Mucosa of stomach (tissue), 1 donor: ENCODE data around the gene NOTO.
A peak's percentile ranks its signal among the peaks of the same experiment; 100 is the strongest.

ENCODE experiments used
- H3K27me3 ChIP-seq: one replicate; pipeline ENCODE4 v1.7.0; 2013; ENCODE audit warnings: mild to moderate bottlenecking, low read length; ENCODE audit not compliant: control insufficient read depth, insufficient read depth
- H3K36me3 ChIP-seq: one replicate; pipeline ENCODE4 v1.7.0; 2013; ENCODE audit warnings: low read length; ENCODE audit not compliant: control insufficient read depth, insufficient read depth
- H3K4me1 ChIP-seq: one replicate; pipeline ENCODE4 v1.7.0; 2013; ENCODE audit warnings: mild to moderate bottlenecking, low read length; ENCODE audit not compliant: control insufficient read depth, insufficient read depth
- H3K4me3 ChIP-seq: one replicate; pipeline ENCODE4 v1.7.0; 2013; ENCODE audit warnings: low read length
- H3K9ac ChIP-seq: one replicate; pipeline ENCODE4 v1.7.0; 2013; ENCODE audit warnings: mild to moderate bottlenecking, low read length, moderate library complexity
- H3K9me3 ChIP-seq: one replicate; pipeline ENCODE4 v1.7.0; 2013; ENCODE audit warnings: mild to moderate bottlenecking, low read length, moderate library complexity; ENCODE audit not compliant: control insufficient read depth
- donor health status: Pancreatic carcinoma.

The NOTO gene

GRCh38 chr2:73225513-73226360 lies 23.4 kb downstream of the NOTO start:
- Histone ChIP-seq H3K4me1 (no peaks in the 10 kb centered on the region), H3K36me3 (peaks cover 15% of the 10 kb centered on the region), H3K27me3 (no peaks in the 10 kb centered on the region), H3K9me3 (no peaks in the 10 kb centered on the region), H3K4me3 (no peak overlapping the region), H3K9ac (no peak overlapping the region)

- Histone ChIP-seq H3K4me3 (no peak overlapping the region), H3K36me3 (peaks cover 11% of the 10 kb centered on the region), H3K9me3 (no peaks in the 10 kb centered on the region), H3K4me1 (no peaks in the 10 kb centered on the region), H3K9ac (no peak overlapping the region), H3K27me3 (no peaks in the 10 kb centered on the region)
Measured at GRCh38 chr2:73227086-73227485, 24.7 kb downstream of the NOTO start.

- peaks cover 5% of the 10 kb centered on the region for H3K4me1 ChIP-seq
- no peak overlapping the region for H3K4me3 ChIP-seq
- no peak overlapping the region for H3K9ac ChIP-seq
- H3K27me3 ChIP-seq: no peaks in the 10 kb centered on the region
- no peaks in the 10 kb centered on the region for H3K9me3 ChIP-seq
- H3K36me3 ChIP-seq: peaks cover 9% of the 10 kb centered on the region
Measured at GRCh38 chr2:73228631-73229030, 26.3 kb downstream of the NOTO start.

GRCh38 chr2:73232403-73233153 lies 30.2 kb downstream of the NOTO start:
- Histone ChIP-seq H3K27me3 (no peaks in the 10 kb centered on the region), H3K9me3 (no peaks in the 10 kb centered on the region), H3K4me3 (peak overlapping the region; percentile 79), H3K4me1 (peaks cover 15% of the 10 kb centered on the region), H3K36me3 (peaks cover 9% of the 10 kb centered on the region), H3K9ac (peak overlapping the region; percentile 71)

GRCh38 chr2:73233154-73233931 lies 31.0 kb downstream of the NOTO start, which contains the start of gene PRADC1:
Gene PRADC1, minus strand, starts transcription at chr2:73233239. Its CDS starts 79 bp downstream, at chr2:73233160.
- Histone ChIP-seq H3K36me3 (peaks cover 4% of the 10 kb centered on the region), H3K4me3 (peak within 1 kb of the TSS; percentile 79), H3K9me3 (no peaks in the 10 kb centered on the region), H3K9ac (peak within 1 kb of the TSS; percentile 88), H3K27me3 (no peaks in the 10 kb centered on the region), H3K4me1 (peaks cover 15% of the 10 kb centered on the region)

GRCh38 chr2:73233932-73234832 lies 31.8 kb downstream of the NOTO start, which contains the start of gene CCT7:
Gene CCT7, plus strand, starts transcription at chr2:73234308. Its CDS starts 71 bp downstream, at chr2:73234379.
- no peaks in the 10 kb centered on the region for H3K27me3 ChIP-seq
- peak within 1 kb of the TSS; percentile 76 for H3K4me3 ChIP-seq
- H3K9me3 ChIP-seq: no peaks in the 10 kb centered on the region
- H3K36me3 ChIP-seq: no peaks in the 10 kb centered on the region
- peaks cover 15% of the 10 kb centered on the region for H3K4me1 ChIP-seq
- H3K9ac ChIP-seq: peak within 1 kb of the TSS; percentile 88

- Histone ChIP-seq H3K9ac (peak overlapping the region; percentile 88), H3K36me3 (no peaks in the 10 kb centered on the region), H3K9me3 (no peaks in the 10 kb centered on the region), H3K4me1 (peaks cover 15% of the 10 kb centered on the region), H3K4me3 (peak overlapping the region; percentile 76), H3K27me3 (no peaks in the 10 kb centered on the region)
Measured at GRCh38 chr2:73235315-73236028, 33.1 kb downstream of the NOTO start.

- Histone ChIP-seq H3K36me3 (no peaks in the 10 kb centered on the region), H3K4me1 (peaks cover 15% of the 10 kb centered on the region), H3K9ac (no peak overlapping the region), H3K4me3 (no peak overlapping the region), H3K27me3 (no peaks in the 10 kb centered on the region), H3K9me3 (no peaks in the 10 kb centered on the region)
Measured at GRCh38 chr2:73237168-73237567, 34.8 kb downstream of the NOTO start.

GRCh38 chr2:73238149-73238548 lies 35.8 kb downstream of the NOTO start:
- H3K27me3 ChIP-seq: no peaks in the 10 kb centered on the region
- H3K4me1 ChIP-seq: peaks cover 10% of the 10 kb centered on the region
- H3K9ac ChIP-seq: no peak overlapping the region

GRCh38 chr2:73238976-73239375 lies 36.6 kb downstream of the NOTO start:
- Histone ChIP-seq H3K9ac (no peak overlapping the region), H3K4me1 (peaks cover 10% of the 10 kb centered on the region), H3K36me3 (no peaks in the 10 kb centered on the region)

More at GRCh38 chr2:73238149-73238548, 35.8 kb downstream of the NOTO start:
- H3K4me3 ChIP-seq: no peak overlapping the region
- H3K36me3 ChIP-seq: no peaks in the 10 kb centered on the region
- H3K9me3 ChIP-seq: no peaks in the 10 kb centered on the region

More at GRCh38 chr2:73238976-73239375, 36.6 kb downstream of the NOTO start:
- Histone ChIP-seq H3K27me3 (no peaks in the 10 kb centered on the region), H3K4me3 (no peak overlapping the region), H3K9me3 (no peaks in the 10 kb centered on the region)
